K562 treated with DMSO at 1 percent for 24 hours (cell line): ENCODE results near the gene RGS21. TPM values are rescaled to one million over a fixed set of nuclear protein-coding genes. Genes with fewer than 3 reads are reported as not detected.

ENCODE experiments used
- total RNA-seq: library from RNA; unstranded; fragments of 300-600 nt; gene quantifications from 2 replicates; pipeline ENCODE4 v1.2.3, GENCODE V29; 2022; ENCODE audit warnings: low read depth; ENCODE audit not compliant: insufficient read depth

RGS21 gene
- total RNA-seq: not detected in 2 replicates

GRCh38 chr1:192316942-192317450 is at the start of gene RGS21:
Gene RGS21 (plus strand): TSS chr1:192316992. CDS start chr1:192343037, 26,045 bp downstream.

Other genes starting within 250 kb of the RGS21 start
- gene RGS18, start 158.5 kb upstream of the RGS21 start, total RNA-seq: not detected in 2 replicates